ENCODE data around the gene SCN9A. TPM values are rescaled to one million over a fixed set of nuclear protein-coding genes. Genes with fewer than 3 reads are reported as not detected.

Gene SCN9A
- total RNA-seq, 1 experiment from 2014 or later: 0.07 TPM

DNA sequence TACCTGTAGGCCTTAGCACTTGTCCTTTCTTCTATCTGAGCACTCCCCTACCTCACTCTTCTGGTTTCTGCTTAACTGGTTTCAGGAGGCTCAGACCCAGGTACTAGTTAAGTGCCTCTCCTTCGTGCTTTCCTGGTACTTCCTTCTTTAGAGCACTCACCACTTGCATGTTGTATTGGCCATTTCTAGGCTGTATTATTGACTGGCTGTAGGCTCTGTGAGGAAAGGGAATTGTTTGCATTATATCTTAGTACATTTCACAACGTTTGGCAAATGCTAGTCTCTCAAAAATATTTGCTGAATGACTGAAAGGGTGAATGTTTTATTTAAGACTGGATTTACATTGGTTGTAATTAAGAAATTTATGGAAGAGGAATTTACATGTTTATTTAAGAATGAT, 212.0 kb downstream of the SCN9A start:
- BruUV-seq (replicated peaks): no TSS peak
- Histone ChIP-seq H3K9me3 (ENCODE audit: control insufficient read depth in 1 of 2, insufficient read depth in 1 of 2, low read depth in 1 of 2, low read length in 2 of 2) (no peaks in the 10 kb centered on the region), H3K36me3 (ENCODE audit: control insufficient read depth in 1 of 2, insufficient read depth in 2 of 2, low read length in 2 of 2) (no peaks in the 10 kb centered on the region), H4K20me1 (ENCODE audit: insufficient read depth) (no peaks in the 10 kb centered on the region), H2AFZ (ENCODE audit: low read depth, low read length, poor library complexity, severe bottlenecking) (no peak overlapping the region), H3K4me2 (ENCODE audit: low read length) (no peak overlapping the region), H3K27me3 (ENCODE audit: insufficient read depth, low read length) (peaks cover 9% of the 10 kb centered on the region; the same call in 1 of the 2 replicates), H3K79me2 (ENCODE audit: insufficient read depth, low read length) (no peaks in the 10 kb centered on the region), H3K9ac (ENCODE audit: low read length) (no peak overlapping the region), H3K9me2 (ENCODE audit: insufficient read depth) (no peaks in the 10 kb centered on the region), H3K4me1 (ENCODE audit: control insufficient read depth in 1 of 2, insufficient read depth in 2 of 2, low read length in 2 of 2) (no peaks in the 10 kb centered on the region), H3K4me3 (replicated peaks in 1 of 2; ENCODE audit: low read depth in 1 of 2, low read length in 2 of 2) (no peak overlapping the region), H3K27ac (ENCODE audit: low read depth, low read length) (no peak overlapping the region)
- ATAC-seq (no peak), DNase-seq (ENCODE audit: low read depth, low spot score) (no peak)
- TF ChIP-seq FOSL1 (IDR thresholded peaks at IDR 0.05; ENCODE audit: low read depth): no peak
- TF ChIP-seq, protein P1, sequence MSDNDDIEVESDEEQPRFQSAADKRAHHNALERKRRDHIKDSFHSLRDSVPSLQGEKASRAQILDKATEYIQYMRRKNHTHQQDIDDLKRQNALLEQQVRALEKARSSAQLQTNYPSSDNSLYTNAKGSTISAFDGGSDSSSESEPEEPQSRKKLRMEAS (IDR thresholded peaks at IDR 0.05): no peak
- TF ChIP-seq ZNF274 (IDR thresholded peaks at IDR 0.05; ENCODE audit: low read depth, low read length): no peak
- no peak for TF ChIP-seq POLR2A (IDR thresholded peaks at IDR 0.05; ENCODE audit: borderline replicate concordance, extremely low read depth, insufficient read depth, insufficient read length)
- TF ChIP-seq SIN3A (IDR thresholded peaks at IDR 0.05; ENCODE audit: low read depth): no peak
- no peak for TF ChIP-seq YY1 (IDR thresholded peaks at IDR 0.05; ENCODE audit: extremely low read depth, insufficient replicate concordance, low read depth, low read length)
- TF ChIP-seq EZH2 (IDR thresholded peaks at IDR 0.05): no peak
- TF ChIP-seq, protein P2, sequence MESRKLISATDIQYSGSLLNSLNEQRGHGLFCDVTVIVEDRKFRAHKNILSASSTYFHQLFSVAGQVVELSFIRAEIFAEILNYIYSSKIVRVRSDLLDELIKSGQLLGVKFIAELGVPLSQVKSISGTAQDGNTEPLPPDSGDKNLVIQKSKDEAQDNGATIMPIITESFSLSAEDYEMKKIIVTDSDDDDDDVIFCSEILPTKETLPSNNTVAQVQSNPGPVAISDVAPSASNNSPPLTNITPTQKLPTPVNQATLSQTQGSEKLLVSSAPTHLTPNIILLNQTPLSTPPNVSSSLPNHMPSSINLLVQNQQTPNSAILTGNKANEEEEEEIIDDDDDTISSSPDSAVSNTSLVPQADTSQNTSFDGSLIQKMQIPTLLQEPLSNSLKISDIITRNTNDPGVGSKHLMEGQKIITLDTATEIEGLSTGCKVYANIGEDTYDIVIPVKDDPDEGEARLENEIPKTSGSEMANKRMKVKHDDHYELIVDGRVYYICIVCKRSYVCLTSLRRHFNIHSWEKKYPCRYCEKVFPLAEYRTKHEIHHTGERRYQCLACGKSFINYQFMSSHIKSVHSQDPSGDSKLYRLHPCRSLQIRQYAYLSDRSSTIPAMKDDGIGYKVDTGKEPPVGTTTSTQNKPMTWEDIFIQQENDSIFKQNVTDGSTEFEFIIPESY (IDR thresholded peaks at IDR 0.05; ENCODE audit: extremely low read depth, insufficient replicate concordance, low read length): no peak
- TF ChIP-seq, protein P3, sequence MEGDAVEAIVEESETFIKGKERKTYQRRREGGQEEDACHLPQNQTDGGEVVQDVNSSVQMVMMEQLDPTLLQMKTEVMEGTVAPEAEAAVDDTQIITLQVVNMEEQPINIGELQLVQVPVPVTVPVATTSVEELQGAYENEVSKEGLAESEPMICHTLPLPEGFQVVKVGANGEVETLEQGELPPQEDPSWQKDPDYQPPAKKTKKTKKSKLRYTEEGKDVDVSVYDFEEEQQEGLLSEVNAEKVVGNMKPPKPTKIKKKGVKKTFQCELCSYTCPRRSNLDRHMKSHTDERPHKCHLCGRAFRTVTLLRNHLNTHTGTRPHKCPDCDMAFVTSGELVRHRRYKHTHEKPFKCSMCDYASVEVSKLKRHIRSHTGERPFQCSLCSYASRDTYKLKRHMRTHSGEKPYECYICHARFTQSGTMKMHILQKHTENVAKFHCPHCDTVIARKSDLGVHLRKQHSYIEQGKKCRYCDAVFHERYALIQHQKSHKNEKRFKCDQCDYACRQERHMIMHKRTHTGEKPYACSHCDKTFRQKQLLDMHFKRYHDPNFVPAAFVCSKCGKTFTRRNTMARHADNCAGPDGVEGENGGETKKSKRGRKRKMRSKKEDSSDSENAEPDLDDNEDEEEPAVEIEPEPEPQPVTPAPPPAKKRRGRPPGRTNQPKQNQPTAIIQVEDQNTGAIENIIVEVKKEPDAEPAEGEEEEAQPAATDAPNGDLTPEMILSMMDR (IDR thresholded peaks at IDR 0.05 in 2 of 3, conservative IDR thresholded peaks at IDR 0.05 in 1 of 3; ENCODE audit: borderline replicate concordance in 1 of 3, insufficient read depth in 1 of 3, low read depth in 2 of 3, low read length in 2 of 3): no peak
- no peak for TF ChIP-seq SRF (IDR thresholded peaks at IDR 0.05; ENCODE audit: low read depth)
- CTCF ChIA-PET: no interaction called here
- intact Hi-C loops (cut with micrococcal nuclease): no loop called here
- POLR2A ChIA-PET: no interaction called here
- RAD21 ChIA-PET (ENCODE audit: low non-redundant PET in 1 of 2, low total read pairs in 2 of 2, uncharacterized antibody in 2 of 2, unreplicated experiment in 2 of 2): no interaction called here
